Type B pancreatic cell (in vitro differentiated cells): ENCODE data around the gene COX19. TPM values are rescaled to one million over a fixed set of nuclear protein-coding genes. Genes with fewer than 3 reads are reported as not detected.
"Not testable (repeated sequence)": the region's sequence is repeated elsewhere in the genome, so short reads cannot be mapped to it uniquely, and the experiment has no call there.

Source experiments
- DNase-seq: peaks from one replicate; pipeline ENCODE4 v3.0.0; 2021; ENCODE audit warnings: mixed read lengths; ENCODE audit not compliant: unreplicated experiment; ENCODE audit errors: extremely low spot score
- H3K27ac Mint-ChIP-seq: 2 replicates; pipeline ENCODE4 v1.8.0; 2021; ENCODE audit warnings: mild to moderate bottlenecking, mixed read lengths
- H3K27me3 Mint-ChIP-seq: 2 replicates; pipeline ENCODE4 v1.8.0; 2021; ENCODE audit warnings: mixed read lengths
- H3K36me3 Mint-ChIP-seq: 2 replicates; pipeline ENCODE4 v1.8.0; 2021; ENCODE audit warnings: mixed read lengths
- H3K4me1 Mint-ChIP-seq: one replicate; pipeline ENCODE4 v1.8.0; 2021; ENCODE audit warnings: mixed read lengths; ENCODE audit not compliant: unreplicated experiment
- H3K4me3 Mint-ChIP-seq: 2 replicates; pipeline ENCODE4 v1.8.0; 2021; ENCODE audit warnings: mild to moderate bottlenecking, mixed read lengths
- H3K9me3 Mint-ChIP-seq: 2 replicates; pipeline ENCODE4 v1.8.0; 2021; ENCODE audit warnings: mixed read lengths
- CTCF ChIP-seq: fragments of 200-600 bp; sonication (generic); conservative IDR thresholded peaks from 2 replicates; pipeline ENCODE4 v1.5.0; 2021; ENCODE audit warnings: antibody characterized with exemption, mild to moderate bottlenecking
- total RNA-seq: library from RNA; stranded (reverse); gene quantifications from 2 replicates; pipeline ENCODE4 v1.2.1, GENCODE V29; 2021; ENCODE audit warnings: low replicate concordance

Gene COX19
- total RNA-seq, 1 donor from 2014 or later, result 15.4 TPM

- Mint-ChIP-seq H3K27ac (no peak overlapping the region), H3K36me3 (no peaks in the 10 kb centered on the region), H3K4me3 (no peak overlapping the region), H3K4me1 (peaks cover 9% of the 10 kb centered on the region), H3K27me3 (no peaks in the 10 kb centered on the region), H3K9me3 (no peaks in the 10 kb centered on the region)
- no peak for DNase-seq
- TF ChIP-seq CTCF, result no peak
Measured at GRCh38 chr7:1008733-1009363, 33.5 kb upstream of the COX19 start.

GRCh38 chr7:1007901-1008300 is 32.6 kb upstream of the COX19 start:
- H3K4me3 Mint-ChIP-seq, result no peak overlapping the region
- H3K36me3 Mint-ChIP-seq, result no peaks in the 10 kb centered on the region
- H3K27ac Mint-ChIP-seq, result no peak overlapping the region
- no peaks in the 10 kb centered on the region for H3K9me3 Mint-ChIP-seq
- no peaks in the 10 kb centered on the region for H3K27me3 Mint-ChIP-seq
- DNase-seq, result no peak
- peaks cover 4% of the 10 kb centered on the region for H3K4me1 Mint-ChIP-seq
- TF ChIP-seq CTCF, result no peak

- no peak for TF ChIP-seq CTCF
- no peaks in the 10 kb centered on the region for H3K27me3 Mint-ChIP-seq
- H3K36me3 Mint-ChIP-seq, result no peaks in the 10 kb centered on the region
- no peak overlapping the region for H3K4me3 Mint-ChIP-seq
- H3K9me3 Mint-ChIP-seq, result no peaks in the 10 kb centered on the region
- H3K27ac Mint-ChIP-seq, result no peak overlapping the region
- peaks cover 8% of the 10 kb centered on the region for H3K4me1 Mint-ChIP-seq
- DNase-seq, result no peak
Measured at GRCh38 chr7:1005303-1005702, 30.0 kb upstream of the COX19 start.

- no peak overlapping the region for H3K4me3 Mint-ChIP-seq
- H3K9me3 Mint-ChIP-seq, result no peaks in the 10 kb centered on the region
- no peaks in the 10 kb centered on the region for H3K36me3 Mint-ChIP-seq
- H3K4me1 Mint-ChIP-seq, result peaks cover 8% of the 10 kb centered on the region
- no peak for TF ChIP-seq CTCF
- H3K27ac Mint-ChIP-seq, result no peak overlapping the region
- H3K27me3 Mint-ChIP-seq, result no peaks in the 10 kb centered on the region
- no peak for DNase-seq
Measured at GRCh38 chr7:1004018-1004852, 28.9 kb upstream of the COX19 start.

- not testable (repeated sequence) for H3K4me1 Mint-ChIP-seq, H3K27ac Mint-ChIP-seq, H3K36me3 Mint-ChIP-seq, DNase-seq, H3K4me3 Mint-ChIP-seq, H3K27me3 Mint-ChIP-seq, H3K9me3 Mint-ChIP-seq
Measured at GRCh38 chr7:1002445-1002844, 27.1 kb upstream of the COX19 start.

GRCh38 chr7:1002026-1002425 is 26.7 kb upstream of the COX19 start:
- H3K9me3 Mint-ChIP-seq, H3K4me1 Mint-ChIP-seq, DNase-seq, H3K4me3 Mint-ChIP-seq, H3K27me3 Mint-ChIP-seq, H3K36me3 Mint-ChIP-seq, H3K27ac Mint-ChIP-seq: not testable (repeated sequence)

- peak overlapping the region; percentile 55 for H3K27ac Mint-ChIP-seq
- not testable (repeated sequence) for H3K4me1 Mint-ChIP-seq, H3K9me3 Mint-ChIP-seq, H3K36me3 Mint-ChIP-seq, DNase-seq, H3K4me3 Mint-ChIP-seq, H3K27me3 Mint-ChIP-seq
Measured at GRCh38 chr7:1001069-1001770, 25.9 kb upstream of the COX19 start.
